HG03060 (cell line): ENCODE measurements around the gene TRRAP.
"Not testable (repeated sequence)": the region's sequence is repeated elsewhere in the genome, so short reads cannot be mapped to it uniquely, and the experiment has no call there.

Source experiments
- ATAC-seq: cut with Tn5 transposase; IDR thresholded peaks from one replicate; pipeline ENCODE4 v1.9.1; 2021; ENCODE audit warnings: low read depth, moderate number of reproducible peaks; ENCODE audit not compliant: unreplicated experiment

The TRRAP gene

DNA sequence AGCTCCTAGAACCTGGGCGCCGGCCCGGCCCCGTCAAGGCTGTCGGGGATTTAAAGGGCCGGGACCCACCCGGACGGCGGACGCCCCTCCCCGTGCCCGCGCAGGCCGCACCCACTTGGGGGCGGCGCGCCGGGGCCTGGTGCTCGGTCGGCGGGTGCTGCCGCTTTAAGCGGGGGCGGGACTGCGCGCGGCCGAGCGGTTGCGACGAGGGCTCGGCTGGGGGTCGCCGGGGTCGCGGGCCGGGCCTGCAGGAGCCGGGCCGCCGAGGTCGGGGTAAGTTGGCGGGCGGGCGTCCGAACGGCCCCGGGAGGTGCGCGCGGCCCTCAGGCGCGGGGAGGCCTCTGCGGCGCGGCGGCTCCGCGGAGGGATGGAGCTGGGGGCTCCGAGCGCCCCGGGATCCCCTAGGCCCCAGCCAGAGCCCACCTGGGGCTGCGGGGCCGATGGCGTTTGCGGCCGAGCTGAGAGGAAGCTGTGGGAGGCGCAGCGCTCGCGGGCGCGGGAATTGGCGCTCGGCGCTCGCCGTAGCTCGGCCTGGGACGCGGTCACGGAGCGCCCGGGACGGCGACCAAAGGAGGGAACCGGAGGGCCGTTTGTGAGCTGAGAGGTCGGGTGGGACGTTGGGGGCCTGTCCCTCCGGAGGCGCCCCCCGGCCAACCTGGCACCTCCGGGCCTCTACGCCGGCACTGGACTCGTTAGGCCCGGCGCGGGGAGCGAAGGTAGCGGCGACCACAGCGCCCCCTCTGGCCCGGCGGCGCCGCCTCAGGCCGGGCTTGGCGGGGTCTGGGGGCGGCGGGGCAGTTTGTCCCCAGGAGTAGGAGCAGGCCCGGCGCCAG is at the start of gene TRRAP:
Gene TRRAP, plus strand, starts transcription at position 168 of the 833 bp plus-strand sequence. CDS start 2,619 bp downstream, outside the sequence.
- no peak for ATAC-seq

DNA sequence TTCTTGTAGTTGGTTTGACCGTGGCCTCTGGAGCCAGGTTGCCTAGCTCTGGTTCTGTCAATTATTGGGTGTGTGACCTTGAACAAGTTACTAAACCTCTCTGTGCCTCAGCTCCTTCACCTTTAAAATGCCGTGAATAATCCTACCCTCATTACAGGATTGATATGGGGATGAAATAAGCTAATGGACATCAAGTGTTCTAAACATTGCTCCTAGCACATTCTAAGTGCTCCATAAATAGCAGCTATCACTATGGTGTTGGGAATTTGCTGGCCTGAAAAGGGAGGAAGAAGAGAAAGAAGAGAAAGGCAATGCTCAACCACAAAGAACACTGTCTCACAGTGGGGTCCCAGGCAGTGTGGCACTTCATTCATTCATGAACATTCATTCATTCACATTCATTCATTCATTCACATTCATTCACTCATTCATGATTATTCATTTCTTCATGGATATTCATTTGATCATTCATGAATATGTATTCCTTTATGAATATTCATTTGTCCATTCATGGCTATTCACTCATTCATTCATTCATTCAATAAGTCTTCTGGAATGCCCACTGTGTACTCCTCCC is 47.3 kb upstream of the TRRAP start:
- no peak for ATAC-seq

- ATAC-seq, result no peak
Measured at GRCh38 chr7:98831641-98832221, 46.6 kb upstream of the TRRAP start.

GRCh38 chr7:98833022-98833421 is 45.3 kb upstream of the TRRAP start:
- ATAC-seq, result no peak

- no peak for ATAC-seq
Measured at GRCh38 chr7:98834949-98835348, 43.4 kb upstream of the TRRAP start.

DNA sequence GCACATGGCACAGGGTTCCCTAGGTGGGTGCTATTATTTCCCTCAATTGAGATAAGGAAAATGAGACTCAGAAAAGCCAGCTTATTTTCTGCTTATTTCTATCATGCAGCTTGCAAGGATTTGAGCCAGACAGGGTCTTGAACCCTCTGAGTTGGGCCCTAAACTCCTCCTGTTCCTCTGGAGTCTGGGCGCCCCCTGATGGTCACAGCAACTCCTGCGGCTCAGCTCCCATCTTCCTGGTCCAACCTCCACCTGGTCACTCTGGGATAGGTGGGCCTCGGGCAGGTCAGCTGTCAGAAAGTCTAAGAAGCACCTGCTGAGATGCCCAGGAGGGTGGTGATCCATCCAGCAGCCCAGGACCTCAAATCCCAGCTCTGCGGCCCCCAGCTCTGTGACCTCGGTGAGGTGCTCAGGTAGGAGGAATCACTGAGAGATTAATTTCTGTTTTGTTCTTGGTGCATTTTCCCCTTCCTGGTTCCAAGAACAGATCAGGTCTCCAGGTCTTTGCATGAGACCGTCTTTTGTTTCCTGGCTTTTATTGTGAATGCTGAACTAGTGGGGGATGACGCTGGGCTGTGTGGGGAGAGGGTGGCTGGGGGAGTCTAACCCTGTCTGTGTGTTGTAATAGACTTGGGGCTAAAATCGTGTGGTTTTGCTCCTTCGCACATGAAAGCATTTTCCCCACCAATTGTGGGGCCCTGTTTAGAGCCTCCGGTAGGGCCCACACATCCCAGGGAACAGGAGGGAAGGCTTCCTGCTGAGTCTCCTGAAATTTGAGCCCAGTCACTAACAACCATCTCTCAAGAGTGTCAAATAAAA is 41.3 kb upstream of the TRRAP start:
- no peak for ATAC-seq

GRCh38 chr7:98837630-98837972 is 40.7 kb upstream of the TRRAP start:
- ATAC-seq, result no peak

DNA sequence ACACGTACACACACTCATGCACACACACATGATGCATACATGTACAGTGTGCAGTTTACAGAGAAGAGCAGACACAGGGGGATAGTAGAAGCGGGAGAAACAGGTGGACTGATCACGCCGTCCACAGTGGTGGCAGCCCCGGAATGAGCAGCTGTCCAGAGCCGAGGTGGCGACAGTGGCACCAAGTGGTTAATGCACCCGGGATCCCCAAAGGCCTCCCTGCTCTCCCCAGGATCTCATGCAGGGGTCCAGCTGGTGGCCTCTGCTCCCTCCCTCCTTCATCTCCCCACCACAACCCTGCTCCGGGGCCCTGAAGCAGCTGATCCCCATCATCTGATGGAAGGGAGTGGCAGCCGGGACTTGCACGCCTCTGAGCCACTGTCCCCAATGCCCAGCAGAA is 38.2 kb upstream of the TRRAP start:
- ATAC-seq, result no peak

GRCh38 chr7:98840722-98841121 is 37.6 kb upstream of the TRRAP start:
- no peak for ATAC-seq

DNA sequence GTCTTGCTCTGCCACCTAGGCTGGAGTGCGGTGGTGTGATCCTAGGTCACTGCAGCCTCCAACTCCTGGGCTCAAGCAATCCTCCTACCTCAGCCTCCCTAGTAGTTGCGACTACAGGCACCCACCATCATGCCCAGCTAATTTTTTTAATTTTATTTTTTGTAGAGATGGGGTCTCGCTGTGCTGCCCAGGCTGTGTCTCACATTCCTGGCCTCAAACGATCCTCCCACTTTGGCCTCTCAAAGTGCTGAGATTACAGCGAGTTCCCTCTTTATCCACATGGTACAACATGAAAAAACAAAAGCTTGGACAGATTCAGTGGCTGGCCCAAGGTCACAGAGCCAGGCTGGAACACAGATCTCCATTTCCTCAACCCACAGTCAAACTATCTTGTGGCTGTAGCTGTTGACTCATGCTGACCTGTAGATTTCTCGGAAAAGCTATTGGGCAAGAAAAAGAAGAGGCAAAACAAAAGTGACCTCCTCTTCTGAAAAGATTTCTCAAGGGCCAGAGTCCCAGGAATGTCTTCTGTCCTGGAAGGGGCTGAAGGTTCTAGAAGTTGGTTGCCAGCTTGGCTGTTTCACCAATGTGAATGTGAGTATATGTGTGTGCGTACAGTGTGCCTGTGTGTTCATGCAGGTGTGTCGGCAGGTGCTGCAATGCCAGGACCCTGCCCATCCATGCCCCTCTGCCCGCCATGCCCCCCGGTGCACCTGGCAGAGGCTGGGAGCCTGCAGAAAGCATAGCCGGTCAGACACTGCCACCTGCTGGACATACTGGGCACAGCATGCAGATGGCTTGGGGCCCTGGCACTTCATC is 36.9 kb upstream of the TRRAP start:
- no peak for ATAC-seq

GRCh38 chr7:98842552-98842951 is 35.8 kb upstream of the TRRAP start:
- ATAC-seq, result not testable (repeated sequence)

- no peak for ATAC-seq
Measured at GRCh38 chr7:98848918-98849317, 29.4 kb upstream of the TRRAP start.

DNA sequence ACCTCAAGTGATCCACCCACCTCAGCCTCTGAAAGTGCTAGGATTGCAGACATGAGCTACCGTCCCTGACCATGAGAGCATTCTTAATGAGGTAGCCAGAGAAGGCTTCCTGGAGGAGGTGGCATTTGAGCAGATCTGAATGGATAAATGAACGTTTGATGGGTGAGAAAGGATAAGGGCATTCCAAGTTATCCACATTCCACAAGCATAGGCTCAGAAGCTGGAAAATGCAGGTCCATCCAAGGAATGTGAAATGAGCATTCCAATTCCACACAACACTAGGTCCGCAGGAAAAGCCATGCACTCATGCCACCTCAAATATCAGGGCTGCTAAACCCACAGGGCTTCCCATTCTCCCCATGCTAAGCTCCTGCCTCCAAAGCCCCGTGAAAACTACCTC is 25.5 kb upstream of the TRRAP start:
- ATAC-seq, result no peak

DNA sequence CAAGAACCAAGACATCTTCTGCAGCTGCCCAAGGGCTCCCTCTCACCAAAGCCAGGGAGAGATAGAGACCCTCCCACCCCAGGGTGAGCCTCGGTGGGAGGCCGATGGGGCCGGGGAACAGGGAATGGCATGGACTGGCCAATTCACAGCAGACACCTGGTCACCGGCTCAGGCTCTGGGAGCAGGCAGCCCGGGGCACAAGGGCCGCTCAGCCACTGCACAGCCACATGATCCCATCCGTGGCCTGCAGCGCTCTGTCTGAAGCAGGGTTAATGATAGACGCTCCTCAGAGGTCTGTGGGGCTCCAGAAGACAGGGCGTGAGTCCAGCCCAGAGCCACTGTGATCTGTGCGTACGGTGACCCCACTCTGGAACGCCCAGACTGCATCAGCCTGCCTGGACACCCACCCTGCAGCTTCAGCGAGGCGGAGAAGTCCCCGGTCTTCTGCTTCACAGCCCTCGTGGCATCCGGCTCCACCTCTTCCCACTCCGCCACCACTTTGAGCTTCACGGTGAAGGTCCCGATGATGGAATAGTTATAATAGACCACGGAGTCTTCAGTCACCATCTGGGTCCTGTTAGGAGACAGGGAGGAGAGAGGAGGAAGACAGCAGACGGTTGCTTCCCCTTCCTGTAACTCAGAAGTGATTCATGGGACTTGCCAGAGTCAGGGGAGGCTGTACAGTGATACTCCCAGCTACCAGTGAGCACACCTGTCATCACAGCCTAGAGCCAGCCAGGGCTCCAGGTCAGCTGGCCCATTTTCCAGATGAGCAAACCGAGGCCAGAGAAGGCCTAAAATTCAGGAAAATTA is 22.5 kb upstream of the TRRAP start:
- no peak for ATAC-seq

DNA sequence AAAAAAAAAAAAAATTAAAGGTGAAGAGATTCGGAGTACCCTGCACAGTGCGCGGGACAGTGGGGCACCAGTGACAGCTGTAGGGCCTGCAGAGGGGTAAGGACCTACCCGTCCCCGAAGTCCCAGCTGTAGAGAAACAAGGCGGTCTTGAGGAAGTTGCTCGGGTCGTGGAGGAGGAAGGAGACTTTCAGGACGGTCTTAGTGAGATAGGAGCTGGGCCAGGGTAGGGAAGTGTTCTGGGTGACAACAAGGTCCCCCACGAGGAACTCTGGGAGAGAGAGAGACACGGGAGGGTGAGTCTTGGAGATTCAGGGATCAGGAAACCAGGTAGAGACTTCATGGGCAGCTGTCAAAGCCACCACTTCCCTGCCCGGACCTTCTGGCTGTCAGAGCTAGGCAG is 18.3 kb upstream of the TRRAP start:
- ATAC-seq, result no peak

DNA sequence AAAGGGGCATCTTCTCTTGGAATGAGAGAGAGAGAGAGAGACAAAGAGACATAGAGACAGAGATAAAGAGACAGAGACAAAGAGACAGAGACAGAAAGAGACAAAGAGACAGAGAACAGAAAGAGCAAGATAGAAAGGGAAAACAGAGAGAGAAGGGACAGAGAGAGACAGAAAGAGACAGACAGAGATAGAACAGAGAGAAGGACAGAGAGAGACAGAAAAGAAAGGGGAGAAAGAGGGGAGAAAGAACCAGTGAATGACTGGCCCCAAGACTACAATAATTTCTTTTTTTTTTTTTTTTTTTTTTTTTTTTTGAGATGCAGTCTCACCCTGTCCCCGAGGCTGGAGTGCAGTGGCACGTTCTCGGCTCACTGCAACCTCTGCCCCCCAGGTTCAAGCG is 16.1 kb upstream of the TRRAP start:
- no peak for ATAC-seq

- ATAC-seq, result no peak
Measured at GRCh38 chr7:98862716-98863420, 15.5 kb upstream of the TRRAP start.

- no peak for ATAC-seq
Measured at GRCh38 chr7:98863601-98864000, 14.7 kb upstream of the TRRAP start.
